GM19452 (cell line): ENCODE results near the gene TRMT2A.

Experiments used
- ATAC-seq: cut with Tn5 transposase; IDR thresholded peaks from one replicate; pipeline ENCODE4 v1.9.1; 2021; ENCODE audit not compliant: unreplicated experiment

TRMT2A gene

GRCh38 chr22:20065896-20066616 lies 51.0 kb downstream of the TRMT2A start:
- no peak for ATAC-seq

GRCh38 chr22:20064545-20065262 lies 52.3 kb downstream of the TRMT2A start:
- ATAC-seq: no peak

- ATAC-seq: no peak
Observed at GRCh38 chr22:20064140-20064480, 52.9 kb downstream of the TRMT2A start.

- no peak for ATAC-seq
Observed at GRCh38 chr22:20063271-20064139, 53.5 kb downstream of the TRMT2A start.

GRCh38 chr22:20062766-20063083 lies 54.3 kb downstream of the TRMT2A start:
- no peak for ATAC-seq

- ATAC-seq: no peak
Observed at GRCh38 chr22:20062043-20062765, 54.8 kb downstream of the TRMT2A start.
